ENCODE data around the gene EIF5A2.

EIF5A2 gene

GRCh38 chr3:170848292-170848917, 60.0 kb downstream of the EIF5A2 start:
- DNase-seq: no peak

- no peak for DNase-seq
Measured at GRCh38 chr3:170844377-170844776, 64.1 kb downstream of the EIF5A2 start.

GRCh38 chr3:170840291-170840859, 68.1 kb downstream of the EIF5A2 start:
- DNase-seq: no peak

GRCh38 chr3:170839518-170840100, 68.8 kb downstream of the EIF5A2 start:
- DNase-seq: no peak
